ENCODE measurements around the gene RNF207.

The RNF207 gene

DNA sequence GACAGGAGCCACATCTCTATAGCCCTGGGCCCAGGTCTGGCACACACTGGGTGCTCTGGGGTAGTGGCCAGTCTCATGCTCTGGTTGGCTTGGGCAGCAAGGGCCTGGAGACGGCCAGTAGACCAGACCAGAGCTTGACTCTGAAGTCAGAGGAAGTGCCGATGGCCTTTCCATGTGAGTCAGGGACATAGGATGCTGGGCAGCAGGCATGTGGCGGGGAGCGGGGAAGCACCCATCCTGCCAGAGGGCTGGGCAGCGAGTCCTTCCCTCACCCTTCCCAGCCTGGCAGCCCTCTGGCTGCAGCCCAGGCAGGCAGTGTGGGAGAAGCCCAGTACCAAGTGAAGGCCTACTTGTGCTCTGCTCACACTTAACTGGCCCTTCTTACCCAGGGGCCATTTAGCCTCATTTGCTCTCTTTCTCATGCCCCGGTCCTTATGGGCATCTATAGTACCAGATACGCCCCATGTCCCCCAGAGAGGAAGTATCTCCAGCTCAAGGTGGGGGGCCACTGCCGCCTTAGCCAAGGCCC lies 51.7 kb downstream of the RNF207 start:
- TF ChIP-seq Cebpa-rat (IDR thresholded peaks at IDR 0.05): no peak
- no peaks in the 10 kb centered on the region for H3K9me3 ChIP-seq
- no peak overlapping the region for H3K4me3 ChIP-seq
- H3K27me3 ChIP-seq: no peaks in the 10 kb centered on the region
- H3K36me3 ChIP-seq: peaks cover 26% of the 10 kb centered on the region; the same call in 1 of the 2 replicates
- peaks cover 26% of the 10 kb centered on the region for H3K4me1 ChIP-seq
- no peak overlapping the region for H3K4me2 ChIP-seq
- H4K20me1 ChIP-seq: peaks cover 80% of the 10 kb centered on the region
- no peak overlapping the region for H3K9ac ChIP-seq
- no peak overlapping the region for H3K27ac ChIP-seq

DNA sequence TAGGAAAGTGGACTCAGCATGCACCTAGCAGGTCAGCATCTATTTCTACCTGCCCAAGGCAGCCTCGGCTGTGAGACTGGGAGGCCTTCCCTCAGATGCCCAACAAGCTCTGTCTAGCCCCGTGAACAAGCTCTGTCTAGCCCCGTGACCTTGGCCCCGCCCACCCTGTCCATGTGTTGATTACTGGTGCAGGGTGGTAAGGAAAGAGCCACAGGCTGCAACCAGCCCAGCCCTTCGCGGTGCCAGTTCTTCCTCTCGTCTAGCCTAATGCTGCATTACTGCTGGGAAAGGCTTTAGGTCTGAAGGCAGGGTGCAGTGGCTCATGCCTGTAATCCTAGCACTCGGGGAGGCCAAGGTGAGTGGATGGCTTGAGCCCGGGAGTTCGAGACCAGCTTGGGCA lies 52.8 kb downstream of the RNF207 start:
- Histone ChIP-seq H3K9ac (no peak overlapping the region), H3K4me1 (peaks cover 36% of the 10 kb centered on the region), H3K4me3 (no peak overlapping the region), H3K27me3 (no peaks in the 10 kb centered on the region), H3K9me3 (no peaks in the 10 kb centered on the region), H3K4me2 (no peak overlapping the region), H4K20me1 (peaks cover 71% of the 10 kb centered on the region), H3K27ac (no peak overlapping the region), H3K36me3 (peaks cover 18% of the 10 kb centered on the region; the same call in 1 of the 2 replicates)
- no peak for TF ChIP-seq Cebpa-rat (IDR thresholded peaks at IDR 0.05)

DNA sequence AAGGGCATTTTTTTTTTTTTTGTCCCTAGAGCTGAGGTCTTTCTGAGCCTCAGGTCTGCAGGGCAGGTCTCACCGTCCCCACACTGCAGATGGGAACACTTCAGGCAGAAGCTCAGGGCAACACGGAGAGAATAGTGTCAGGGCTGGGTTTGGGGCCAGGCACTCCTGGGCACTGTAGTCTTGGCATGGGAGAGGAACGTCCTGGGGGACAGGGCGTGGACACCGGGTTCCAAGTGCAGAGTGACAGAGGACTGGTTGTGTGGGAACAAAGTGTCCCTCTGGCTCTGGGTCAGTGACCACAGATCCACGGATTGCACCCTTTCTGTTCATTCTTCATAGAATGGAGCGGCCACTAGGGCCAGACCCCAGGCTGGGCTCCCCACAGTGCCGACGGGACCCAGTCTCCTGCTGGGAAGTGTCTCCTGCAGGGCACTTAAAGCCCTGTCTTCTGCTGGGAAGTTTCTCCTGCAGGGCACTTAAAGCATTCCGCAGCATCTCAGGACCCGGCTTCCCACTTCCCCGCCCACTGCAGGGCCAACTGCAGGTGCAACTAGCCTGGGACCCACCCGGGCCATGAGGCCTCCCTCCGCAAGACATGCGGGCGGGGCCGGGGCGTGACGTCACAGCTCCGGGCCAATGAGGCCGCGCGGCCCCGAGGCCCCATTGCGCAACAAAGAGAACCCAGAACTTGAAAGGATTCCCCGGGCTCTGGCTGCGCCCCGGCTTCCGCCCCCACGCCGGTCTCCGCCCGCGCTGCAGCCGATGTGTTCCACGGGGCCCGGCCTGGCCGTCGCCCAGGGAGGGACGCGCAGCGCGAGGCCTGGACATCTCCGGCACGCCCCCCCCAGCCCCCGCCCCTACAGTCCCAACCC lies 53.8 kb downstream of the RNF207 start:
- Histone ChIP-seq H4K20me1 (peaks cover 61% of the 10 kb centered on the region), H3K9ac (no peak overlapping the region), H3K9me3 (no peaks in the 10 kb centered on the region), H3K4me3 (peak overlapping the region; percentile 89), H3K27me3 (no peaks in the 10 kb centered on the region), H3K27ac (no peak overlapping the region), H3K4me1 (peaks cover 47% of the 10 kb centered on the region), H3K4me2 (peak overlapping the region; percentile 99), H3K36me3 (peaks cover 7% of the 10 kb centered on the region; the same call in 1 of the 2 replicates)
- TF ChIP-seq Cebpa-rat (IDR thresholded peaks at IDR 0.05): peak; percentile 100

DNA sequence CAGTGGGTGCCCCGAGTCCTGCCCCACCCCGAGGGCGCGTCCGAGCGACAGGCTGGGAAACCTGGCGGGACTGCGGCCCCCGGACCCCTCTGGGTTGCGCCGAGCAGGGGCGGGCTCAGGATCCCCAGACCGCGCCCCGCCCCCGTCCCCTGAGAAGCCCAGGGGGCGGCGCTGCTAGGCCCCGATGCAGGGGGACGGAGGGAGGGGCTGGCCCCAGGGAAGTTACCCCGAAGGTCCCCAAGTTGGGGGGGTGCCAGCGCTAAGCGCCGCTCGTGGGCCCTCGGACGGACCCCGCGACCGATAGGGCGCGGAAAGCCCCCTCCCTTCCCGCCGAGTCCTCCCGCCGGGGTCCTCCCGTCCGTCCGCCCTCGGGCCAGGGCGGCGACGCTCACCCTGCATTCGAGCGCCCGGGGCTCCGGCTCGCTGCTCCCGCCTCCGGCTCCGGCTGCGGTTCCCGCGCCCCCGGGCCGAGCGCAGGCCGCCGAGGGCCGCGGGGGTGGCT lies 54.6 kb downstream of the RNF207 start:
- Histone ChIP-seq H3K4me1 (peaks cover 55% of the 10 kb centered on the region), H3K9me3 (no peaks in the 10 kb centered on the region), H3K27me3 (no peaks in the 10 kb centered on the region), H3K4me2 (peak overlapping the region; percentile 99), H3K9ac (peak overlapping the region; percentile 84), H4K20me1 (peaks cover 53% of the 10 kb centered on the region), H3K4me3 (peak overlapping the region; percentile 89), H3K27ac (peak overlapping the region; percentile 81), H3K36me3 (peaks cover 5% of the 10 kb centered on the region; the same call in 1 of the 2 replicates)
- TF ChIP-seq Cebpa-rat (IDR thresholded peaks at IDR 0.05): no peak

DNA sequence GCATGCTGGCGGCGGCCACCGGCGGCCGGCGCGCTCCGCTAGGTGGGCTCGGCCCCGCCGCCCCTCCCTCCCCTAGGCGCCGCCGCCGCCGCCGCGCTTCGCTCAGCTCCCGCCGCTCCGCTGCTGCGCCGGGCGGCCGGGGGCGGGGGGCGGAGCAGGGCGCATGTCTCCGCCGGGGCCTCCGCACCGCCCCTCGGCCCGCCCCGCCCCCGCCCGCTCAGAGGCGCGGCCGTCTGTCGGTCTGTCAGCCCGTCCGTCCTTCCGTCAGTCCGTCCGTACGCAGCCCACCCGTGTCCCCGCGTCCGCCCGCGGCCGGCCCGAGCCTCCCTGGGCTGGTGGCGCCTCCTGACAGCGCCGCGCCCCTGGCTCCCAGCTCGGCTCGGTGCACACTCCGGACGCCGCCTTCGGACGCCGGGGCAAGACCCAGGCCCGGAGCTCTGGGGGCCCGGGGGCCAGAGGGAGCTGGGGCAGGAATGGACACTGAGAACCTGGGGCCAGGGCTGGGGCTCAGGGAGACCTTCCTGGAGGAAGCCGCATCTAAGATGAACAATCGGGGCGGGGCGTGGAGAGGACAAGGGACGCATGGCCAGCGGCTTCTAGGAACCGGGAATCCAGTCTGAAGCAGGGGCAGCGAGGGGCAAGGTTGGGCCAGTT lies 55.2 kb downstream of the RNF207 start, which contains the start of gene GPR153:
TSS of gene GPR153 (minus strand) at position 138 of the 654 bp plus-strand sequence. CDS start 6,193 bp downstream, outside the sequence.
- H3K9ac ChIP-seq: peak within 1 kb of the TSS; percentile 84
- H3K4me1 ChIP-seq: peaks cover 61% of the 10 kb centered on the region
- peak within 1 kb of the TSS; percentile 99 for H3K4me2 ChIP-seq
- no peaks in the 10 kb centered on the region for H3K9me3 ChIP-seq
- no peaks in the 10 kb centered on the region for H3K27me3 ChIP-seq
- H3K4me3 ChIP-seq: peak within 1 kb of the TSS; percentile 89
- peak within 1 kb of the TSS; percentile 81 for H3K27ac ChIP-seq
- peaks cover 5% of the 10 kb centered on the region; the same call in 1 of the 2 replicates for H3K36me3 ChIP-seq
- no peak for TF ChIP-seq Cebpa-rat (IDR thresholded peaks at IDR 0.05)
- H4K20me1 ChIP-seq: peaks cover 47% of the 10 kb centered on the region

DNA sequence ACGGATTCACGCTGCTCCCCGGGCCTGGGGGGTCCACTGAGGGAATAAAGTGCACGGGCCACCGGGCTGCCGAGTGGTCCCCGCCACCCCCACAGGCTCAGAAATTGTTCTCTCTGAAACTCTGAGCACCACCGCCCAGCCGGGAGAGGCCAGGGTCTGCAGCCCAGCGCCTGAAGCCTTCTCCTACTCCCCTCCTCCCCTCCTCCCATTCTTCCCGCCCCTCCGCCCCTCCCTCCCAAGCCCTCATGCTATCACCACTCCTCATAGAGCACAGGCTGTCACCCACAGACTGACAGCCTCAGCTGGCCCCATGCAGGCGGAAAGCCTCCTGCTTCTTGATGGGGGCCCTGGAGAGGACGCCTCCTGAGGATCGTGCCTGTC lies 55.7 kb downstream of the RNF207 start:
- peak overlapping the region; percentile 89 for H3K4me3 ChIP-seq
- no peaks in the 10 kb centered on the region for H3K27me3 ChIP-seq
- H3K27ac ChIP-seq: no peak overlapping the region; the same call in 1 of the 2 replicates
- peaks cover 42% of the 10 kb centered on the region for H4K20me1 ChIP-seq
- H3K9me3 ChIP-seq: no peaks in the 10 kb centered on the region
- H3K4me2 ChIP-seq: peak overlapping the region; percentile 99
- TF ChIP-seq Cebpa-rat (IDR thresholded peaks at IDR 0.05): no peak
- peaks cover 5% of the 10 kb centered on the region; the same call in 1 of the 2 replicates for H3K36me3 ChIP-seq
- peaks cover 66% of the 10 kb centered on the region for H3K4me1 ChIP-seq
- H3K9ac ChIP-seq: peak overlapping the region; percentile 84; the same call in 1 of the 2 replicates

DNA sequence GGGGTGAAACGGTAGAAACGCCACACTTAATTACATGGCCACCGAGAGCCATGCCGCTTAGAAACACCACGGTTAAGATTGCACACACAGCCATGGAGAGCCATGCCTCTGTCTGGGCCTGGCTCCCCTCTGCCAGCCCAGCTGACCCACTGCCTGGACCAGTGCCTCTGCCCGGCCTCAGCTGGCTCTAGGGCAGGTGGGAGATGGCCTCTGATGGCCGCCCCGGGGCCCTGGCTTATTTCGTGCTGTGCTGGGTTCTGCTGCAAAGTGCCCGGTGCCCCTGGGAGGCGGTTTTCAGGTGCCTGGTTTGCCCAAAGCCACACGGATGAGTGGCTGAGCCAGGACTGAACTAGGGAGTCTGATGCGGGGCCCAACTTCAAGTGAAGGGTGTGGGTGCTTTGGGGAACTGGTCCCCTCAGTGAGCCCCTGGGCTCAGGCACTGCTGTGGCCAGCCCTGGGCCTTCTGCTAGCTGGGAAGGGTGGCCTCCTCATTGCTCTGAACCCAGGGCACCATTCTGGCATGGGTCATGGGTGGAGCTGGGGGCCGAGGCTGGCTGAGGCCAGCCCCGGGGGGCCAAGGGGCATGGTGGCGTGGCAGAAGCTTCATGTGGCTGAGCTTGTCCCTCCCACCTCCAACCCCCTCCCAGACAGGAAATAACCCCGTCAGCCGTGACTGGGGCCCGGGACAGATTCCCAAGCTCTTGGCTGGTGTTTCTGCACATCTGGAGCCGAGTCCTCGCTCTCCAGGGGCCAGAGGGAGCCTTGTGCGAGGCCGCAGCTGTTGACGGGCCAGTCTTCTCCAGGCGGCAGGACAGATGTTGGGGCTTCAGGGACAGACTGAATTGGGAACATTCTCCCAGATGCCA lies 56.9 kb downstream of the RNF207 start:
- peak overlapping the region; percentile 76 for H3K27ac ChIP-seq
- peak overlapping the region; percentile 99 for H3K4me2 ChIP-seq
- peak overlapping the region; percentile 29 for H3K4me3 ChIP-seq
- H3K9me3 ChIP-seq: no peaks in the 10 kb centered on the region
- peak overlapping the region; percentile 44 for H3K9ac ChIP-seq
- TF ChIP-seq Cebpa-rat (IDR thresholded peaks at IDR 0.05): no peak
- H3K27me3 ChIP-seq: no peaks in the 10 kb centered on the region
- H3K36me3 ChIP-seq: peaks cover 2% of the 10 kb centered on the region; the same call in 1 of the 2 replicates
- peaks cover 30% of the 10 kb centered on the region for H4K20me1 ChIP-seq
- H3K4me1 ChIP-seq: peaks cover 78% of the 10 kb centered on the region

DNA sequence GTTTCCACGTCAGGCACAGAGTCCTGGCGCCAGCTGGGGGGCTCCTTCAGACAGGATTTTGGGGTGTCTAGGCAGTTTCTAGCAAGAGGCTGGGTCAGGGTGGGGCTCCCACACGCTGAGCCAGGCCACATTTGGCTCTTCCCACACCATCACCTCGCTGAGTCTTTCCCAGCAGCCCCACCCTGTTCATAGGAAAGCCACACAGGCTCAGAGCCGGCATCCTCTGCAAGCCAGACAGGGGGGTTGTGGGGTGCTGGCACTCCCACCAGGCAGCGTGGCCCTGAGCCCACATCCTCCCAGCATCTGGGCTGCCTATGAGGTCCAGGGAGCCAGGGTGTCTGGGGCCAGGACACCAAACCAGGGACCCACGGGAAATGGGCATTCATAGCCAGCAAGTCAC lies 57.8 kb downstream of the RNF207 start:
- Histone ChIP-seq H3K36me3 (no peaks in the 10 kb centered on the region), H3K27ac (peak overlapping the region; percentile 76), H3K4me2 (peak overlapping the region; percentile 99), H3K4me3 (no peak overlapping the region), H4K20me1 (peaks cover 21% of the 10 kb centered on the region), H3K9ac (no peak overlapping the region), H3K27me3 (no peaks in the 10 kb centered on the region), H3K9me3 (no peaks in the 10 kb centered on the region), H3K4me1 (peaks cover 87% of the 10 kb centered on the region)
- TF ChIP-seq Cebpa-rat (IDR thresholded peaks at IDR 0.05): no peak

DNA sequence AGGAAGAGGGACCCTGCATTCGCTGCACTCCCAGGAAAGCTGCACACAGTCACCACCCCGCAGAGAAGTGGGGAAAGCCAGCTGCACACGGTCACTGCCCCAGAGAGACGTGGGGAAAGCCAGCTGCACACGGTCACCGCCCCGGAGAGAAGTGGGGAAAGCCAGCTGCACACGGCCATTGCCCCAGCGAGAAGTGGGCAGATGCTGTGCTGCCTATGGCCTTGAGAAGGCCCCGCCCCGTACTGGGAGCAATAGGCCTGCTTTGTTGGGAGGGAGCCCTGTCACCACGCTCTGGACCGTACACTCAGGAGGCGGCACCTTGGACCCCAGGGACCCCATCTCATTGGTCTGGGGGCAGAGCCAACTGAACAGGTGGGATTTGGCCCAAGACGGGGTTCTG lies 59.2 kb downstream of the RNF207 start:
- no peaks in the 10 kb centered on the region for H3K36me3 ChIP-seq
- peaks cover 8% of the 10 kb centered on the region; the same call in 1 of the 2 replicates for H4K20me1 ChIP-seq
- H3K27me3 ChIP-seq: no peaks in the 10 kb centered on the region
- H3K9ac ChIP-seq: no peak overlapping the region
- H3K4me3 ChIP-seq: no peak overlapping the region
- no peak for TF ChIP-seq Cebpa-rat (IDR thresholded peaks at IDR 0.05)
- H3K4me2 ChIP-seq: peak overlapping the region; percentile 99
- 0 out of 2 replicates have a peak overlapping the region, but pooled peaks have one; percentile 41 for H3K27ac ChIP-seq
- no peaks in the 10 kb centered on the region for H3K9me3 ChIP-seq
- peaks cover 92% of the 10 kb centered on the region for H3K4me1 ChIP-seq

Data from BLaER1 (cell line).